Measurements from ENCODE around the gene BCKDK. TPM values are rescaled to one million over a fixed set of nuclear protein-coding genes. Genes with fewer than 3 reads are reported as not detected.

BCKDK gene
- total and polyA plus RNA-seq, 2 of the 13 experiments (the other 11 are each of a cell fraction or from before 2014, with no cell fraction given) = 24.9 to 42.6 TPM

GRCh38 chr16:31138621-31139578 is 30.7 kb downstream of the BCKDK start (continued):
- TF ChIP-seq ZNF367 (CRISPR knock-in tag; IDR thresholded peaks at IDR 0.05; ENCODE audit: borderline replicate concordance) (no peak), ZNF296 (CRISPR knock-in tag; conservative IDR thresholded peaks at IDR 0.05) (no peak), RFX3 (CRISPR knock-in tag; IDR thresholded peaks at IDR 0.05) (no peak), SNAPC5 (CRISPR knock-in tag; IDR thresholded peaks at IDR 0.05; ENCODE audit: borderline replicate concordance) (no peak), ZBTB21 (CRISPR knock-in tag; IDR thresholded peaks at IDR 0.05) (0 out of 2 replicates have a peak, but pooled peaks have one; percentile 9), NR2C2 (CRISPR knock-in tag; IDR thresholded peaks at IDR 0.05; ENCODE audit: borderline replicate concordance) (peak; percentile 49; the same call in 1 of the 2 replicates), ZNF660 (CRISPR knock-in tag; IDR thresholded peaks at IDR 0.05; ENCODE audit: borderline replicate concordance, low read depth) (no peak), ZNF451 (CRISPR knock-in tag; IDR thresholded peaks at IDR 0.05) (peak; percentile 21; the same call in 1 of the 2 replicates), FOSL1 (CRISPR knock-in tag; IDR thresholded peaks at IDR 0.05; ENCODE audit: borderline replicate concordance) (no peak), MAZ (IDR thresholded peaks at IDR 0.05; ENCODE audit: borderline replicate concordance, low read depth, low read length) (no peak), MAZ (CRISPR knock-in tag; IDR thresholded peaks at IDR 0.05; ENCODE audit: low read depth) (peak; percentile 52; the same call in 1 of the 2 replicates), TRIM24 (CRISPR knock-in tag; IDR thresholded peaks at IDR 0.05) (no peak), ARNT2 (CRISPR knock-in tag; IDR thresholded peaks at IDR 0.05; ENCODE audit: low read depth) (no peak), ZBTB14 (CRISPR knock-in tag; IDR thresholded peaks at IDR 0.05) (0 out of 2 replicates have a peak, but pooled peaks have one; percentile 14), SNAPC2 (CRISPR knock-in tag; IDR thresholded peaks at IDR 0.05) (no peak), SOX6 (IDR thresholded peaks at IDR 0.05) (no peak), SOX6 (CRISPR knock-in tag; IDR thresholded peaks at IDR 0.05) (no peak), ZHX2 (IDR thresholded peaks at IDR 0.05; ENCODE audit: low read depth) (no peak), ZHX2 (CRISPR knock-in tag; IDR thresholded peaks at IDR 0.05; ENCODE audit: borderline replicate concordance) (no peak), SAP130 (CRISPR knock-in tag; IDR thresholded peaks at IDR 0.05; ENCODE audit: low read depth) (peak; percentile 64), ESRRA (CRISPR knock-in tag; IDR thresholded peaks at IDR 0.05; ENCODE audit: low read depth) (no peak)
